ENCODE results near the gene MTHFSD. TPM values are rescaled to one million over a fixed set of nuclear protein-coding genes. Genes with fewer than 3 reads are reported as not detected.

Gene MTHFSD
- total RNA-seq, 2 experiments from 2014 or later = 19.3 to 22.3 TPM

GRCh38 chr16:86496262-86496928, 58.6 kb downstream of the MTHFSD start:
- Mint-ChIP-seq H3K4me1 (ENCODE audit: low read depth) (peaks cover 3% of the 10 kb centered on the region), H3K27me3 (peaks cover 76% of the 10 kb centered on the region), H3K36me3 (ENCODE audit: low read depth) (no peaks in the 10 kb centered on the region), H3K9me3 (no peaks in the 10 kb centered on the region), H3K4me3 (no peak overlapping the region), H3K27ac (no peak overlapping the region)
- ChIA-PET POLR2A (interaction anchor here (0.6 kb wide), 1 partner anchor 77 kb away, joined by 3 read pairs; no protein-coding TSS in a partner anchor), CTCF (no interaction called here)
- TF ChIP-seq CTCF (IDR thresholded peaks at IDR 0.05) = no peak
- DNase-seq (no peak), ATAC-seq (no peak)
- intact Hi-C loops (cut with micrococcal nuclease) = no loop called here

DNA sequence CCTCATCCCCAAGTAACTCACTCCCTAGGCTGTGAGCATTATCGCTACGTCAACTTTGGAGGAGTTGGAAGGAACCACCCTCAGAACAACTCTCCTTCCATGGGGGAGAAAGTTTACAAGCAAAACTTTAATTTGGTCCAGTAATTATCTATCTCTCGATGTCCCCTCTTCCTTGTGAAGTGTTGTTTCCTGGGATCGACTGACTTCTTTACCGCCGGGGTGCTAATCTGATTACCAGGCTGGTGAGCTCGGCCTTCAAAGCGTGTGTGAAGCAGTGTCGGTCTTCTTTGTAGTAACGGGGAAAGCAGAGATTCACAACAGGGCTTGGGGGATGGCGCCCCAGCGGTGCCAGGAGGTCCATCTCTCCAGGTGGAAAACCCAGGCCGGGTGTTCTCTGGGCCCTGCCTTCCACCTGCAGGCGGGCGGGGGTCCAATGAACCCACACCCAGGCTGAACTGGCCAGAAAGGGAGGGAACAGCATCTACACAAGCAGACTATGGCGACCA, 59.2 kb downstream of the MTHFSD start:
- ATAC-seq (no peak), DNase-seq (no peak)
- POLR2A ChIA-PET = no interaction called here
- TF ChIP-seq CTCF (IDR thresholded peaks at IDR 0.05) = no peak
- H3K9me3 Mint-ChIP-seq = no peaks in the 10 kb centered on the region
- CTCF ChIA-PET = no interaction called here
- intact Hi-C loops (cut with micrococcal nuclease) = no loop called here
- no peak overlapping the region for H3K27ac Mint-ChIP-seq
- H3K27me3 Mint-ChIP-seq = peaks cover 76% of the 10 kb centered on the region
- H3K4me3 Mint-ChIP-seq = no peak overlapping the region
- no peaks in the 10 kb centered on the region for H3K36me3 Mint-ChIP-seq (ENCODE audit: low read depth)
- peaks cover 3% of the 10 kb centered on the region for H3K4me1 Mint-ChIP-seq (ENCODE audit: low read depth)

GRCh38 chr16:86495357-86495701, 59.7 kb downstream of the MTHFSD start:
- no peak for TF ChIP-seq CTCF (IDR thresholded peaks at IDR 0.05)
- Mint-ChIP-seq H3K27me3 (peaks cover 74% of the 10 kb centered on the region), H3K4me3 (no peak overlapping the region), H3K36me3 (ENCODE audit: low read depth) (no peaks in the 10 kb centered on the region), H3K9me3 (no peaks in the 10 kb centered on the region), H3K27ac (no peak overlapping the region), H3K4me1 (ENCODE audit: low read depth) (peaks cover 3% of the 10 kb centered on the region)
- ChIA-PET POLR2A (no interaction called here), CTCF (no interaction called here)
- DNase-seq = no peak
- no peak for ATAC-seq
- intact Hi-C loops (cut with micrococcal nuclease) = no loop called here

DNA sequence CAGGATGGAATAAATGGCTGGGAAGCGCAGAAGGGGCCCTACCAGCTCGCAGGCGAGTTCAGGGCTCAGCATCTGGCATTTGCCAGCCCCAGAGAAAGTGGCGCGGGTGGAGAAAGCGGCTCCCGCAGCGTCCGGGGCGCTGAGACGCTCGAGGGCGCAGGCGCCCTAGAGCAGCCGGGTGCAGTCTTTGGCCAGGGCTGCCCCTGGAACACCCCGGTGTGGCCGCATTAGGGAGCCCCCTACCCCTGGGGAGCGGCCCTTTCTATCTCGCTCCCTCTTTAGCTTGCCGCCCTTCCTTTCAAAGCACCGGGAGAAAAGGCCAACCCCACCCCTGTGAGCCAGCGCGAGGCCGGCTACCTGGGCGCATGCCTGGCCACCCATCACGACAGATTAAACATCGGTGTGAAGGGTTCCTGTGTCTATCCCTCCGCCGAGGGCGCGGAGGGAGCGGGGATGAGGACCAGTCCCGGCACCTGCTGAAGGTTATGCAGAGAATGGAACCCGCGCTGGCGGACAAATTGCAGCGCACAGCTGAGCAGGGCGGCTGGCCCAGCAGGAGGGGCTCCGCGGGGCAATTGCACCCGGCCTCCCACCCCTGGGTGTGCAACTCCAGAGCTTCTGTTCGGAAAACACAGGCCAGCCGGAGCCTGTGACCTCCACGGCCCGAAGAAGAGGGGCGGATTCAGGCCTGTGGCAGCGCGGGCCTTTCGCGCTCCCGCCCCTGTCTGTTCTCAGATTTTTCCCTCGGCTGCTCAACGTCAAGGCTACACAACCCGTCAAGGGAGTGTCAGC, 60.3 kb downstream of the MTHFSD start:
- intact Hi-C loops (cut with micrococcal nuclease) = no loop called here
- ChIA-PET POLR2A (no interaction called here), CTCF (interaction anchor here (1.3 kb wide), 1 partner anchor 25 kb away, joined by 5 read pairs; no protein-coding TSS in a partner anchor)
- Mint-ChIP-seq H3K27ac (no peak overlapping the region), H3K36me3 (ENCODE audit: low read depth) (no peaks in the 10 kb centered on the region), H3K4me1 (ENCODE audit: low read depth) (peaks cover 3% of the 10 kb centered on the region), H3K9me3 (no peaks in the 10 kb centered on the region), H3K27me3 (peaks cover 73% of the 10 kb centered on the region), H3K4me3 (no peak overlapping the region)
- ATAC-seq (no peak), DNase-seq (no peak)
- TF ChIP-seq CTCF (IDR thresholded peaks at IDR 0.05) = no peak

DNA sequence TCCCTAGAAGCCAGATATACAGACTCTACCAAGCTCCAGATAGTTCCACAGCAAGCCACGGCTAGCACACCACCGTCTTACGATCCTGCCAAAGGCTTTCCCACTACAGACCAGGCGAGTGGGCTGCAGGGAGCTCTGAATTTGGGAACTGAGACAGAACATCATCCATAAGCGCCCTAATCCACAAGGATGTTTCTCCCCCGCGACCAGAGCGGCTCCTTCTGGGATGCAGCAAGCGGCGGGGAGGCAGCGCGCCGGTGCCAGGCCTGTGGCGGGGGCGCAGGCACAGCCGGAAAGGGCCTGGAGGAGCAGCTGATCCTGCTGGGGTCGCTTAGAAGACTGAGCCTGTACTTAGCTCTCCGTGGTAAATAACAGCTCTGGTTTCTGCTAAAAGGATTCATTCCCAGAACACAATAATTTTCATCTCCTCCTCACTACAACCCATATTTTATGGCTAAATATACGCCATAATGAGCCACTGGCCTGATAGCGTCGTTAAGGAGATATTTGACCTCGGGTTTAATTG, 60.9 kb downstream of the MTHFSD start:
- ChIA-PET POLR2A (no interaction called here), CTCF (interaction anchor here (1.3 kb wide), 1 partner anchor 26 kb away, joined by 5 read pairs; no protein-coding TSS in a partner anchor)
- intact Hi-C loops (cut with micrococcal nuclease) = no loop called here
- peaks cover 3% of the 10 kb centered on the region for H3K4me1 Mint-ChIP-seq (ENCODE audit: low read depth)
- no peak for TF ChIP-seq CTCF (IDR thresholded peaks at IDR 0.05)
- ATAC-seq (no peak), DNase-seq (no peak)
- H3K27me3 Mint-ChIP-seq = peaks cover 69% of the 10 kb centered on the region
- no peaks in the 10 kb centered on the region for H3K9me3 Mint-ChIP-seq
- no peaks in the 10 kb centered on the region for H3K36me3 Mint-ChIP-seq (ENCODE audit: low read depth)
- no peak overlapping the region for H3K4me3 Mint-ChIP-seq
- no peak overlapping the region for H3K27ac Mint-ChIP-seq

Data from activated CD8-positive, alpha-beta T cell treated with anti-CD3 and anti-CD28 coated beads for 36 hours (primary cell).